ENCODE data around the gene GPR153.

The GPR153 gene

GRCh38 chr1:6273380-6273891 is 12.5 kb upstream of the GPR153 start:
- Histone ChIP-seq H3K4me1 (ENCODE audit: insufficient read depth, insufficient read length) (peaks cover 7% of the 10 kb centered on the region), H3K9me3 (ENCODE audit: insufficient read depth, low read length) (no peaks in the 10 kb centered on the region), H3K9ac (ENCODE audit: insufficient read length, low read depth) (peak overlapping the region; percentile 21), H3K27me3 (ENCODE audit: insufficient read depth, insufficient read length) (no peaks in the 10 kb centered on the region), H3K36me3 (ENCODE audit: insufficient read depth, insufficient read length, low read length) (no peaks in the 10 kb centered on the region), H3K4me3 (ENCODE audit: insufficient read length, low read depth) (no peak overlapping the region)
- DNase-seq (ENCODE audit: low read depth, low spot score): peak; percentile 38
- TF ChIP-seq SUZ12 (IDR thresholded peaks at IDR 0.05; ENCODE audit: extremely low read depth, insufficient read depth, insufficient read length) (no peak), YY1 (IDR thresholded peaks at IDR 0.05; ENCODE audit: insufficient read depth, insufficient read length) (no peak), ZNF274 (IDR thresholded peaks at IDR 0.05; ENCODE audit: low read depth, low read length) (no peak)

- no peak overlapping the region for H3K4me3 ChIP-seq (ENCODE audit: insufficient read length, low read depth)
- H3K27me3 ChIP-seq (ENCODE audit: insufficient read depth, insufficient read length): no peaks in the 10 kb centered on the region
- H3K4me1 ChIP-seq (ENCODE audit: insufficient read depth, insufficient read length): peaks cover 7% of the 10 kb centered on the region
- DNase-seq (ENCODE audit: low read depth, low spot score): no peak
- TF ChIP-seq ZNF274 (IDR thresholded peaks at IDR 0.05; ENCODE audit: low read depth, low read length) (no peak), YY1 (IDR thresholded peaks at IDR 0.05; ENCODE audit: insufficient read depth, insufficient read length) (no peak), SUZ12 (IDR thresholded peaks at IDR 0.05; ENCODE audit: extremely low read depth, insufficient read depth, insufficient read length) (no peak)
- H3K9ac ChIP-seq (ENCODE audit: insufficient read length, low read depth): no peak overlapping the region
- no peaks in the 10 kb centered on the region for H3K36me3 ChIP-seq (ENCODE audit: insufficient read depth, insufficient read length, low read length)
- H3K9me3 ChIP-seq (ENCODE audit: insufficient read depth, low read length): no peaks in the 10 kb centered on the region
Observed at GRCh38 chr1:6272868-6273267, 12.0 kb upstream of the GPR153 start.

- Histone ChIP-seq H3K27me3 (ENCODE audit: insufficient read depth, insufficient read length) (no peaks in the 10 kb centered on the region), H3K9me3 (ENCODE audit: insufficient read depth, low read length) (no peaks in the 10 kb centered on the region), H3K9ac (ENCODE audit: insufficient read length, low read depth) (peak overlapping the region; percentile 42), H3K4me1 (ENCODE audit: insufficient read depth, insufficient read length) (peaks cover 7% of the 10 kb centered on the region), H3K36me3 (ENCODE audit: insufficient read depth, insufficient read length, low read length) (no peaks in the 10 kb centered on the region), H3K4me3 (ENCODE audit: insufficient read length, low read depth) (no peak overlapping the region)
- no peak for DNase-seq (ENCODE audit: low read depth, low spot score)
- TF ChIP-seq ZNF274 (IDR thresholded peaks at IDR 0.05; ENCODE audit: low read depth, low read length) (no peak), YY1 (IDR thresholded peaks at IDR 0.05; ENCODE audit: insufficient read depth, insufficient read length) (no peak), SUZ12 (IDR thresholded peaks at IDR 0.05; ENCODE audit: extremely low read depth, insufficient read depth, insufficient read length) (no peak)
Observed at GRCh38 chr1:6272452-6272851, 11.6 kb upstream of the GPR153 start.

GRCh38 chr1:6271554-6271953 is 10.7 kb upstream of the GPR153 start:
- Histone ChIP-seq H3K27me3 (ENCODE audit: insufficient read depth, insufficient read length) (no peaks in the 10 kb centered on the region), H3K4me1 (ENCODE audit: insufficient read depth, insufficient read length) (peaks cover 7% of the 10 kb centered on the region), H3K36me3 (ENCODE audit: insufficient read depth, insufficient read length, low read length) (no peaks in the 10 kb centered on the region), H3K9ac (ENCODE audit: insufficient read length, low read depth) (no peak overlapping the region), H3K9me3 (ENCODE audit: insufficient read depth, low read length) (no peaks in the 10 kb centered on the region), H3K4me3 (ENCODE audit: insufficient read length, low read depth) (no peak overlapping the region)
- DNase-seq (ENCODE audit: low read depth, low spot score): no peak
- TF ChIP-seq SUZ12 (IDR thresholded peaks at IDR 0.05; ENCODE audit: extremely low read depth, insufficient read depth, insufficient read length): no peak
- no peak for TF ChIP-seq ZNF274 (IDR thresholded peaks at IDR 0.05; ENCODE audit: low read depth, low read length)

- H3K27me3 ChIP-seq (ENCODE audit: insufficient read depth, insufficient read length): no peaks in the 10 kb centered on the region
- H3K4me1 ChIP-seq (ENCODE audit: insufficient read depth, insufficient read length): peaks cover 7% of the 10 kb centered on the region
- no peak for DNase-seq (ENCODE audit: low read depth, low spot score)
- H3K9ac ChIP-seq (ENCODE audit: insufficient read length, low read depth): no peak overlapping the region
- TF ChIP-seq YY1 (IDR thresholded peaks at IDR 0.05; ENCODE audit: insufficient read depth, insufficient read length) (no peak), ZNF274 (IDR thresholded peaks at IDR 0.05; ENCODE audit: low read depth, low read length) (no peak), SUZ12 (IDR thresholded peaks at IDR 0.05; ENCODE audit: extremely low read depth, insufficient read depth, insufficient read length) (no peak)
- no peaks in the 10 kb centered on the region for H3K36me3 ChIP-seq (ENCODE audit: insufficient read depth, insufficient read length, low read length)
- no peaks in the 10 kb centered on the region for H3K9me3 ChIP-seq (ENCODE audit: insufficient read depth, low read length)
- no peak overlapping the region for H3K4me3 ChIP-seq (ENCODE audit: insufficient read length, low read depth)
Observed at GRCh38 chr1:6271006-6271405, 10.1 kb upstream of the GPR153 start.

- Histone ChIP-seq H3K9me3 (ENCODE audit: insufficient read depth, low read length) (no peaks in the 10 kb centered on the region), H3K36me3 (ENCODE audit: insufficient read depth, insufficient read length, low read length) (no peaks in the 10 kb centered on the region), H3K27me3 (ENCODE audit: insufficient read depth, insufficient read length) (no peaks in the 10 kb centered on the region), H3K4me1 (ENCODE audit: insufficient read depth, insufficient read length) (peaks cover 7% of the 10 kb centered on the region), H3K4me3 (ENCODE audit: insufficient read length, low read depth) (no peak overlapping the region), H3K9ac (ENCODE audit: insufficient read length, low read depth) (no peak overlapping the region)
- no peak for DNase-seq (ENCODE audit: low read depth, low spot score)
- TF ChIP-seq SUZ12 (IDR thresholded peaks at IDR 0.05; ENCODE audit: extremely low read depth, insufficient read depth, insufficient read length): no peak
Observed at GRCh38 chr1:6270401-6270800, 9.5 kb upstream of the GPR153 start.

- no peak for TF ChIP-seq YY1 (IDR thresholded peaks at IDR 0.05; ENCODE audit: insufficient read depth, insufficient read length)
- TF ChIP-seq SUZ12 (IDR thresholded peaks at IDR 0.05; ENCODE audit: extremely low read depth, insufficient read depth, insufficient read length): no peak
- no peak for TF ChIP-seq ZNF274 (IDR thresholded peaks at IDR 0.05; ENCODE audit: low read depth, low read length)
- Histone ChIP-seq H3K9me3 (ENCODE audit: insufficient read depth, low read length) (no peaks in the 10 kb centered on the region), H3K9ac (ENCODE audit: insufficient read length, low read depth) (no peak overlapping the region), H3K4me3 (ENCODE audit: insufficient read length, low read depth) (no peak overlapping the region), H3K36me3 (ENCODE audit: insufficient read depth, insufficient read length, low read length) (no peaks in the 10 kb centered on the region), H3K4me1 (ENCODE audit: insufficient read depth, insufficient read length) (peaks cover 7% of the 10 kb centered on the region), H3K27me3 (ENCODE audit: insufficient read depth, insufficient read length) (no peaks in the 10 kb centered on the region)
- no peak for DNase-seq (ENCODE audit: low read depth, low spot score)
Observed at GRCh38 chr1:6269720-6270400, 9.0 kb upstream of the GPR153 start.

Measured in NT2/D1 (cell line).